ENCODE results near the gene DGKE.

DGKE gene

DNA sequence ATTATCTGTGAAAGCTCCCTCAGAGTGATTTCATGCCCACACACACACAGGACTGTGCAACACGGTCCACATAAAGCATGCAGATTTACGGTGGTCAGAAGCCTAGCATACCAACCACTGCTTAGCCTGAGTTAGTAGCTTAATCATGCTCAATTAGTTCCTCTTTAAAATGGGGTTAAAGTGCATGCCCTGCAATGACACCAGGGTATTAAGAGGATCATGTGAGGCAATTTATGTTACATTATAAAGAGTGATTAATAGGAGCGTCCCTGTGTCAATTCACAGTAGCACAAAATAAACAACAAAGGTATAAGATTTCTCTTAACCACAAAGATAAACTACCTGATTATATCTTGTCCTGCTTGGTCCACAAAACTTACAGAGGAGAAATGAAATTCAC, 40.0 kb upstream of the DGKE start:
- no peak for TF ChIP-seq CTCF (conservative IDR thresholded peaks at IDR 0.05; ENCODE audit: control insufficient read depth, insufficient read depth, low read depth, low read length)
- no peak for DNase-seq (ENCODE audit: low read depth)

GRCh38 chr17:56795221-56795865, 38.6 kb upstream of the DGKE start:
- H3K4me3 ChIP-seq (ENCODE audit: control insufficient read depth, low read depth, low read length): no peak overlapping the region
- DNase-seq (ENCODE audit: low read depth): no peak

More for the DNA sequence above, 40.0 kb upstream of the DGKE start:
- no peak overlapping the region for H3K4me3 ChIP-seq (ENCODE audit: control insufficient read depth, low read depth, low read length)

DNA sequence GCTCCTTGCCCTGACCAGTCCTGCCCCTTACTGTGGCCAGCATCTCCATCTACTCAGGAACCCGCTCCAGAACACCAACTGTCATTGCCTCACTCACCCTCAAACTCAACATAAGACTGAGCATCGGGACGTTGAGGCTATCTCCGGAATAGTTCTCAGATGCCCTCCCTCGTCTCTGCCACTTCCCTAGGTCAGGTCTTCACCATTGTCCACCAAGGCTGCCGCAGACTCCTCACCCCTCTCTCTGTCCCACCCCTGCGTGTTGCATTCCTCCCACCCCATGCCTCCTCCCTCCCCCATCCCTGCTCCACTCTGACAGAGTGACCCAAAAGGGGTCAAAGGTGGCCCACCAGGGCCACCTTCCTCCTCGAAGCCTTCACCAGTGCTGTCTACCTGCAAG, 37.4 kb upstream of the DGKE start:
- DNase-seq (ENCODE audit: low read depth): no peak
- no peak for TF ChIP-seq CTCF (conservative IDR thresholded peaks at IDR 0.05; ENCODE audit: control insufficient read depth, insufficient read depth, low read depth, low read length)
- no peak overlapping the region for H3K4me3 ChIP-seq (ENCODE audit: control insufficient read depth, low read depth, low read length)

More at GRCh38 chr17:56795221-56795865, 38.6 kb upstream of the DGKE start:
- TF ChIP-seq CTCF (conservative IDR thresholded peaks at IDR 0.05; ENCODE audit: control insufficient read depth, insufficient read depth, low read depth, low read length): no peak

DNA sequence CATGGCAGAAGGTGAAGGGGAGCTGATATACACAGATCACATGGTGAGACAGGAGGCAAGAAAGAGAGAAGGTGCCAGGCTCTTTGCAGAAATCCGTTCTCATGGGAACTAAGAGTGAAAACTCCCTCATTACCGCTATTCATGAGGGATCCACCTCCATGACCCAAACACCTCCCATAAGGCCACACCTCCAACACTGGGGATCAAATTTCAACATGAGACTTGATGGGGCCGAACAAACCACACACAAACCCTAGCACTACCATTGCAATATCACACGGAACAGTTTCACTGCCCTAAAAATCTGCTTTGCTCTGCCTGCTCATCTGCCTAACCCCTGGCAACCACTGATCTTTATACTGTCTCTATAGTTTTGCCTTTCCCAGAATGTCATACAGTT, 35.0 kb upstream of the DGKE start:
- H3K4me3 ChIP-seq (ENCODE audit: control insufficient read depth, low read depth, low read length): no peak overlapping the region
- TF ChIP-seq CTCF (conservative IDR thresholded peaks at IDR 0.05; ENCODE audit: control insufficient read depth, insufficient read depth, low read depth, low read length): no peak
- DNase-seq (ENCODE audit: low read depth): no peak

DNA sequence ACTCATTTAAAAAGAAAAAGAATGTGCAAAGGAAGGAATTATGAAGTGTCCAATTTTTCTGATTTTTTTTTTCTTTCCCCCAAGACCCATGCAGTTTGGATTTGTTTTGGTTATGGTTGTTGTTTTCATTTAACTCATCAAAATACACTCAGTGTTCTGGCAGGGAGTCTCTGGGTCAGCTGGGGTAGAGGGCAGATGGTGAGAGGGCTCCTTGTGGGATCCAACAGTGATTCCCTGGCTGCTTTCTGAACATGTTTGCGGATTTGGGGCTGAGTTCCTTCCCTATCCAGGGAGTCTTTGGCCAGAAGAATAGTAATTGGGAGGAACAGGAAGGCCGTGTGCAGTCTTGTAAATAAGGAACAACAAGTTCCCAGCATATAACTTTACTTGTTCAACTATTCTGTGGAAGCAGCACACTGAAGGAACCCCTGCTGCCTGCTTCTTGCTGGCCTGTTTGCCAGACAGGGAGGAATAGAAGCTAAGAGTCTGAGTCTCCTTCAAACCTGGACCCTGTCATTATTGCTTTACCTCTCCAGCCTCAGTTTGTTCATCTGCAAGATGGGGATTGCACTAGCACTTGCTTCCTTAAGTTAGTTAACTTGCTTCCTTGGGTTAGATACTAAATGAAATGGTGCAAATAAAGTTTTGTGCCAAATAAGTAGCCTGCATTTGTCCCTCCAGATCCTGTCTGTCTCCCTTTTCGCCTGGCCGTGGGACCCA, 32.3 kb upstream of the DGKE start:
- DNase-seq (ENCODE audit: low read depth): no peak
- no peak overlapping the region for H3K4me3 ChIP-seq (ENCODE audit: control insufficient read depth, low read depth, low read length)
- no peak for TF ChIP-seq CTCF (conservative IDR thresholded peaks at IDR 0.05; ENCODE audit: control insufficient read depth, insufficient read depth, low read depth, low read length)

GRCh38 chr17:56803071-56803470, 30.9 kb upstream of the DGKE start:
- DNase-seq (ENCODE audit: low read depth): no peak
- no peak for TF ChIP-seq CTCF (conservative IDR thresholded peaks at IDR 0.05; ENCODE audit: control insufficient read depth, insufficient read depth, low read depth, low read length)
- H3K4me3 ChIP-seq (ENCODE audit: control insufficient read depth, low read depth, low read length): no peak overlapping the region

All from fibroblast of mammary gland (primary cell).